HG03066 (cell line): ENCODE data around the gene MMD2.
"Not testable (repeated sequence)": the region's sequence is repeated elsewhere in the genome, so short reads cannot be mapped to it uniquely, and the experiment has no call there.

ENCODE experiments used
- ATAC-seq: cut with Tn5 transposase; IDR thresholded peaks from one replicate; pipeline ENCODE4 v1.9.1; 2021; ENCODE audit warnings: low read depth; ENCODE audit not compliant: unreplicated experiment

MMD2 gene

GRCh38 chr7:4895766-4896165 lies 63.2 kb downstream of the MMD2 start:
- ATAC-seq: no peak

GRCh38 chr7:4894482-4894881 lies 64.5 kb downstream of the MMD2 start:
- ATAC-seq: no peak

GRCh38 chr7:4893929-4894475 lies 65.0 kb downstream of the MMD2 start:
- no peak for ATAC-seq

- not testable (repeated sequence) for ATAC-seq
Observed at GRCh38 chr7:4893188-4893587, 65.8 kb downstream of the MMD2 start.

- ATAC-seq: not testable (repeated sequence)
Observed at GRCh38 chr7:4891522-4891921, 67.5 kb downstream of the MMD2 start.

- no peak for ATAC-seq
Observed at GRCh38 chr7:4889682-4890081, 69.3 kb downstream of the MMD2 start.

- no peak for ATAC-seq
Observed at GRCh38 chr7:4888161-4888560, 70.8 kb downstream of the MMD2 start.

- ATAC-seq: no peak
Observed at GRCh38 chr7:4886671-4887070, 72.3 kb downstream of the MMD2 start.

GRCh38 chr7:4885317-4885807 lies 73.6 kb downstream of the MMD2 start:
- no peak for ATAC-seq

- ATAC-seq: no peak
Observed at GRCh38 chr7:4884164-4884563, 74.8 kb downstream of the MMD2 start.

GRCh38 chr7:4883372-4884144 lies 75.4 kb downstream of the MMD2 start, which contains the start of gene RADIL:
RADIL (minus strand) TSS chr7:4883716; CDS start chr7:4878139, 5,577 bp downstream.
- peak; percentile 65 for ATAC-seq

- ATAC-seq: no peak
Observed at GRCh38 chr7:4883033-4883371, 76.0 kb downstream of the MMD2 start.

- no peak for ATAC-seq
Observed at GRCh38 chr7:4882169-4883032, 76.6 kb downstream of the MMD2 start.

- ATAC-seq: no peak
Observed at GRCh38 chr7:4880218-4880617, 78.8 kb downstream of the MMD2 start.

- ATAC-seq: no peak
Observed at GRCh38 chr7:4879396-4880081, 79.4 kb downstream of the MMD2 start.

GRCh38 chr7:4878336-4879335 lies 80.4 kb downstream of the MMD2 start:
- ATAC-seq: no peak

- ATAC-seq: no peak
Observed at GRCh38 chr7:4876586-4876985, 82.4 kb downstream of the MMD2 start.

GRCh38 chr7:4875391-4875790 lies 83.6 kb downstream of the MMD2 start:
- ATAC-seq: no peak
